GM12865 (cell line): Measurements from ENCODE around the gene PARP8.

ENCODE experiments used
- DNase-seq: peaks from one replicate; pipeline ENCODE4 v3.0.0; 2010; ENCODE audit warnings: low read depth
- H3K4me3 ChIP-seq: 2 replicates; pipeline ENCODE4 v1.5.1; 2011; ENCODE audit warnings: mild to moderate bottlenecking, low read depth, low read length, control low read depth
- CTCF ChIP-seq: IDR thresholded peaks from 2 replicates; pipeline ENCODE4 v1.5.1; 2011; ENCODE audit warnings: low read length, control low read depth, low read depth, inconsistent platforms; ENCODE audit not compliant: insufficient read depth; ENCODE audit errors: missing control alignments

Gene PARP8

GRCh38 chr5:50702615-50703366, 36.4 kb downstream of the PARP8 start:
- no peak for TF ChIP-seq CTCF
- no peak for DNase-seq
- H3K4me3 ChIP-seq = no peak overlapping the region

- no peak overlapping the region for H3K4me3 ChIP-seq
- TF ChIP-seq CTCF = no peak
- no peak for DNase-seq
These were observed 36.9 kb downstream of the PARP8 start for GRCh38 chr5:50703367-50703666.

GRCh38 chr5:50704730-50705129, 38.3 kb downstream of the PARP8 start:
- no peak for TF ChIP-seq CTCF
- DNase-seq = no peak
- no peak overlapping the region for H3K4me3 ChIP-seq

GRCh38 chr5:50709471-50709870, 43.0 kb downstream of the PARP8 start:
- DNase-seq = peak; percentile 16
- H3K4me3 ChIP-seq = no peak overlapping the region
- no peak for TF ChIP-seq CTCF

GRCh38 chr5:50710838-50711237, 44.4 kb downstream of the PARP8 start:
- peak overlapping the region; percentile 30 for H3K4me3 ChIP-seq
- no peak for DNase-seq
- no peak for TF ChIP-seq CTCF

GRCh38 chr5:50711280-50711679, 44.8 kb downstream of the PARP8 start:
- TF ChIP-seq CTCF = no peak
- DNase-seq = peak; percentile 91
- peak overlapping the region; percentile 30 for H3K4me3 ChIP-seq

- no peak for DNase-seq
- H3K4me3 ChIP-seq = 0 out of 2 replicates have a peak overlapping the region, but pooled peaks have one; percentile 30
- no peak for TF ChIP-seq CTCF
These were observed 46.0 kb downstream of the PARP8 start for GRCh38 chr5:50712479-50712878.
